ENCODE measurements around the gene NOP58.

The NOP58 gene

GRCh38 chr2:202344178-202344577 lies 78.6 kb downstream of the NOP58 start:
- no peaks in the 10 kb centered on the region for H3K4me1 ChIP-seq (ENCODE audit: low read length)
- H3K79me2 ChIP-seq (ENCODE audit: low read length): no peaks in the 10 kb centered on the region
- no peaks in the 10 kb centered on the region for H3K9me2 ChIP-seq (replicated peaks; ENCODE audit: insufficient read depth, low read length)
- no peaks in the 10 kb centered on the region for H3K36me3 ChIP-seq (replicated peaks; ENCODE audit: insufficient read depth, low read length)
- no peak for DNase-seq
- TF ChIP-seq EZH2 (optimal IDR thresholded peaks at IDR 0.05; ENCODE audit: low read depth, low read length) (no peak), EZH2phosphoT487 (IDR thresholded peaks at IDR 0.05; ENCODE audit: low read length) (no peak)
- TF ChIP-seq, protein P1, sequence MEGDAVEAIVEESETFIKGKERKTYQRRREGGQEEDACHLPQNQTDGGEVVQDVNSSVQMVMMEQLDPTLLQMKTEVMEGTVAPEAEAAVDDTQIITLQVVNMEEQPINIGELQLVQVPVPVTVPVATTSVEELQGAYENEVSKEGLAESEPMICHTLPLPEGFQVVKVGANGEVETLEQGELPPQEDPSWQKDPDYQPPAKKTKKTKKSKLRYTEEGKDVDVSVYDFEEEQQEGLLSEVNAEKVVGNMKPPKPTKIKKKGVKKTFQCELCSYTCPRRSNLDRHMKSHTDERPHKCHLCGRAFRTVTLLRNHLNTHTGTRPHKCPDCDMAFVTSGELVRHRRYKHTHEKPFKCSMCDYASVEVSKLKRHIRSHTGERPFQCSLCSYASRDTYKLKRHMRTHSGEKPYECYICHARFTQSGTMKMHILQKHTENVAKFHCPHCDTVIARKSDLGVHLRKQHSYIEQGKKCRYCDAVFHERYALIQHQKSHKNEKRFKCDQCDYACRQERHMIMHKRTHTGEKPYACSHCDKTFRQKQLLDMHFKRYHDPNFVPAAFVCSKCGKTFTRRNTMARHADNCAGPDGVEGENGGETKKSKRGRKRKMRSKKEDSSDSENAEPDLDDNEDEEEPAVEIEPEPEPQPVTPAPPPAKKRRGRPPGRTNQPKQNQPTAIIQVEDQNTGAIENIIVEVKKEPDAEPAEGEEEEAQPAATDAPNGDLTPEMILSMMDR (IDR thresholded peaks at IDR 0.05; ENCODE audit: low read length): no peak
- no peak overlapping the region for H3K4me3 ChIP-seq (ENCODE audit: low read length)
- no peaks in the 10 kb centered on the region for H4K20me1 ChIP-seq (ENCODE audit: insufficient read depth, low read length)
- H3K4me2 ChIP-seq (ENCODE audit: low read depth, low read length): no peak overlapping the region
- H3K27me3 ChIP-seq (replicated peaks; ENCODE audit: insufficient read depth, low read length): no peaks in the 10 kb centered on the region
- no peaks in the 10 kb centered on the region for H3K9me3 ChIP-seq (replicated peaks; ENCODE audit: insufficient read depth, low read length)
- H2AFZ ChIP-seq (ENCODE audit: low read length): no peak overlapping the region
- H3K9ac ChIP-seq (ENCODE audit: low read length): no peak overlapping the region
- H3K27ac ChIP-seq (ENCODE audit: low read length): no peak overlapping the region
- no peaks in the 10 kb centered on the region for H3F3A ChIP-seq (ENCODE audit: insufficient read depth, low read length)

DNA sequence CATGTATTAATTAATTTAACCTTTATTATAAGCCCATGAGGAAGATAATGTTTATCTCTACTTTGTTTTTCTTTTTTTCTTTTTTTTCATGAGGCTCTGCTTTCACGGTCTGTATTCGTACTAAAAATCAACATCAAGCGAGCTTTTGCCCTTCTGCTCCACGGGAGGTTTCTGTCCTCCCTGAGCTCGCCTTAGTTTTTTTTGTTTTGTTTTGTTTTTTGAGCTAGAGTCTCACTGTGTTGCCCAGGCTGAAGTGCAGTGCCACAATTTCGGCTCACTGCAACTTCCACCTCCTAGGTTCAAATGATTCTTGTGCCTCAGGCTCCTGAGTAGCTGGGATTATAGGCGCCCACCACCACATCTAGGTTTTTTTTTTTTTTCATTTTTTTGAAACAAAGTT lies 80.6 kb downstream of the NOP58 start:
- no peak for TF ChIP-seq EZH2phosphoT487 (IDR thresholded peaks at IDR 0.05; ENCODE audit: low read length)
- TF ChIP-seq, protein P1 (IDR thresholded peaks at IDR 0.05; ENCODE audit: low read length): no peak
- no peak for TF ChIP-seq EZH2 (optimal IDR thresholded peaks at IDR 0.05; ENCODE audit: low read depth, low read length)
- DNase-seq: no peak

More for the DNA sequence above, 80.6 kb downstream of the NOP58 start:
- H3K4me2 ChIP-seq (ENCODE audit: low read depth, low read length): no peak overlapping the region
- no peak overlapping the region for H3K27ac ChIP-seq (ENCODE audit: low read length)
- no peak overlapping the region for H2AFZ ChIP-seq (ENCODE audit: low read length)
- H4K20me1 ChIP-seq (ENCODE audit: insufficient read depth, low read length): no peaks in the 10 kb centered on the region
- H3K4me3 ChIP-seq (ENCODE audit: low read length): no peak overlapping the region
- no peaks in the 10 kb centered on the region for H3K9me3 ChIP-seq (replicated peaks; ENCODE audit: insufficient read depth, low read length)
- H3K36me3 ChIP-seq (replicated peaks; ENCODE audit: insufficient read depth, low read length): no peaks in the 10 kb centered on the region
- no peaks in the 10 kb centered on the region for H3K27me3 ChIP-seq (replicated peaks; ENCODE audit: insufficient read depth, low read length)
- H3K9me2 ChIP-seq (replicated peaks; ENCODE audit: insufficient read depth, low read length): no peaks in the 10 kb centered on the region
- H3K4me1 ChIP-seq (ENCODE audit: low read length): no peaks in the 10 kb centered on the region
- H3K79me2 ChIP-seq (ENCODE audit: low read length): no peaks in the 10 kb centered on the region
- H3F3A ChIP-seq (ENCODE audit: insufficient read depth, low read length): no peaks in the 10 kb centered on the region
- H3K9ac ChIP-seq (ENCODE audit: low read length): no peak overlapping the region

All from MM.1S (cell line).